ENCODE data around the gene PCDHB10. TPM values are rescaled to one million over a fixed set of nuclear protein-coding genes. Genes with fewer than 3 reads are reported as not detected.

The PCDHB10 gene
- total and polyA plus RNA-seq, 4 donors, result 0.07 to 0.17 (median 0.10) TPM

- H3K36me3 ChIP-seq (ENCODE audit: control insufficient read depth in 4 of 4, insufficient read depth in 3 of 4, low read depth in 1 of 4, low read length in 3 of 4), result no peaks in the 10 kb centered on the region
- no peak overlapping the region for H3K9ac ChIP-seq (ENCODE audit: low read depth in 1 of 2, low read length in 2 of 2)
- WGBS, result 33% methylated on average over 3 of the region's 3 CpGs
- H3K27ac ChIP-seq (ENCODE audit: low read depth in 1 of 2, low read length in 2 of 2), result no peak overlapping the region
- H3K27me3 ChIP-seq (ENCODE audit: control insufficient read depth in 4 of 4, insufficient read depth in 4 of 4, low read length in 3 of 4), result no peaks in the 10 kb centered on the region
- peaks cover 21 to 49% (median 30%) of the 10 kb centered on the region in 4 donors for H3K9me3 ChIP-seq (ENCODE audit: control insufficient read depth in 4 of 4, low read length in 3 of 4)
- no peak for TF ChIP-seq FOXA1 (IDR thresholded peaks at IDR 0.05)
- no peak for TF ChIP-seq JUND (IDR thresholded peaks at IDR 0.05)
- TF ChIP-seq, protein P1, sequence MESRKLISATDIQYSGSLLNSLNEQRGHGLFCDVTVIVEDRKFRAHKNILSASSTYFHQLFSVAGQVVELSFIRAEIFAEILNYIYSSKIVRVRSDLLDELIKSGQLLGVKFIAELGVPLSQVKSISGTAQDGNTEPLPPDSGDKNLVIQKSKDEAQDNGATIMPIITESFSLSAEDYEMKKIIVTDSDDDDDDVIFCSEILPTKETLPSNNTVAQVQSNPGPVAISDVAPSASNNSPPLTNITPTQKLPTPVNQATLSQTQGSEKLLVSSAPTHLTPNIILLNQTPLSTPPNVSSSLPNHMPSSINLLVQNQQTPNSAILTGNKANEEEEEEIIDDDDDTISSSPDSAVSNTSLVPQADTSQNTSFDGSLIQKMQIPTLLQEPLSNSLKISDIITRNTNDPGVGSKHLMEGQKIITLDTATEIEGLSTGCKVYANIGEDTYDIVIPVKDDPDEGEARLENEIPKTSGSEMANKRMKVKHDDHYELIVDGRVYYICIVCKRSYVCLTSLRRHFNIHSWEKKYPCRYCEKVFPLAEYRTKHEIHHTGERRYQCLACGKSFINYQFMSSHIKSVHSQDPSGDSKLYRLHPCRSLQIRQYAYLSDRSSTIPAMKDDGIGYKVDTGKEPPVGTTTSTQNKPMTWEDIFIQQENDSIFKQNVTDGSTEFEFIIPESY (IDR thresholded peaks at IDR 0.05), result no peak
- TF ChIP-seq, protein P2, sequence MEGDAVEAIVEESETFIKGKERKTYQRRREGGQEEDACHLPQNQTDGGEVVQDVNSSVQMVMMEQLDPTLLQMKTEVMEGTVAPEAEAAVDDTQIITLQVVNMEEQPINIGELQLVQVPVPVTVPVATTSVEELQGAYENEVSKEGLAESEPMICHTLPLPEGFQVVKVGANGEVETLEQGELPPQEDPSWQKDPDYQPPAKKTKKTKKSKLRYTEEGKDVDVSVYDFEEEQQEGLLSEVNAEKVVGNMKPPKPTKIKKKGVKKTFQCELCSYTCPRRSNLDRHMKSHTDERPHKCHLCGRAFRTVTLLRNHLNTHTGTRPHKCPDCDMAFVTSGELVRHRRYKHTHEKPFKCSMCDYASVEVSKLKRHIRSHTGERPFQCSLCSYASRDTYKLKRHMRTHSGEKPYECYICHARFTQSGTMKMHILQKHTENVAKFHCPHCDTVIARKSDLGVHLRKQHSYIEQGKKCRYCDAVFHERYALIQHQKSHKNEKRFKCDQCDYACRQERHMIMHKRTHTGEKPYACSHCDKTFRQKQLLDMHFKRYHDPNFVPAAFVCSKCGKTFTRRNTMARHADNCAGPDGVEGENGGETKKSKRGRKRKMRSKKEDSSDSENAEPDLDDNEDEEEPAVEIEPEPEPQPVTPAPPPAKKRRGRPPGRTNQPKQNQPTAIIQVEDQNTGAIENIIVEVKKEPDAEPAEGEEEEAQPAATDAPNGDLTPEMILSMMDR (IDR thresholded peaks at IDR 0.05; ENCODE audit: low read depth, low read length, missing input control), result no peak
- TF ChIP-seq, protein P3, sequence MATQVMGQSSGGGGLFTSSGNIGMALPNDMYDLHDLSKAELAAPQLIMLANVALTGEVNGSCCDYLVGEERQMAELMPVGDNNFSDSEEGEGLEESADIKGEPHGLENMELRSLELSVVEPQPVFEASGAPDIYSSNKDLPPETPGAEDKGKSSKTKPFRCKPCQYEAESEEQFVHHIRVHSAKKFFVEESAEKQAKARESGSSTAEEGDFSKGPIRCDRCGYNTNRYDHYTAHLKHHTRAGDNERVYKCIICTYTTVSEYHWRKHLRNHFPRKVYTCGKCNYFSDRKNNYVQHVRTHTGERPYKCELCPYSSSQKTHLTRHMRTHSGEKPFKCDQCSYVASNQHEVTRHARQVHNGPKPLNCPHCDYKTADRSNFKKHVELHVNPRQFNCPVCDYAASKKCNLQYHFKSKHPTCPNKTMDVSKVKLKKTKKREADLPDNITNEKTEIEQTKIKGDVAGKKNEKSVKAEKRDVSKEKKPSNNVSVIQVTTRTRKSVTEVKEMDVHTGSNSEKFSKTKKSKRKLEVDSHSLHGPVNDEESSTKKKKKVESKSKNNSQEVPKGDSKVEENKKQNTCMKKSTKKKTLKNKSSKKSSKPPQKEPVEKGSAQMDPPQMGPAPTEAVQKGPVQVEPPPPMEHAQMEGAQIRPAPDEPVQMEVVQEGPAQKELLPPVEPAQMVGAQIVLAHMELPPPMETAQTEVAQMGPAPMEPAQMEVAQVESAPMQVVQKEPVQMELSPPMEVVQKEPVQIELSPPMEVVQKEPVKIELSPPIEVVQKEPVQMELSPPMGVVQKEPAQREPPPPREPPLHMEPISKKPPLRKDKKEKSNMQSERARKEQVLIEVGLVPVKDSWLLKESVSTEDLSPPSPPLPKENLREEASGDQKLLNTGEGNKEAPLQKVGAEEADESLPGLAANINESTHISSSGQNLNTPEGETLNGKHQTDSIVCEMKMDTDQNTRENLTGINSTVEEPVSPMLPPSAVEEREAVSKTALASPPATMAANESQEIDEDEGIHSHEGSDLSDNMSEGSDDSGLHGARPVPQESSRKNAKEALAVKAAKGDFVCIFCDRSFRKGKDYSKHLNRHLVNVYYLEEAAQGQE (IDR thresholded peaks at IDR 0.05), result no peak
- TF ChIP-seq RAD21 (IDR thresholded peaks at IDR 0.05), result no peak
- no peak for TF ChIP-seq HNF4G (IDR thresholded peaks at IDR 0.05)
- TF ChIP-seq EGR1 (IDR thresholded peaks at IDR 0.05; ENCODE audit: low read depth in 2 of 2), result no peak
- no peak for TF ChIP-seq RXRA (IDR thresholded peaks at IDR 0.05)
- TF ChIP-seq YY1 (IDR thresholded peaks at IDR 0.05), result no peak
- no peak for TF ChIP-seq TAF1 (conservative IDR thresholded peaks at IDR 0.05)
- TF ChIP-seq, protein P4, sequence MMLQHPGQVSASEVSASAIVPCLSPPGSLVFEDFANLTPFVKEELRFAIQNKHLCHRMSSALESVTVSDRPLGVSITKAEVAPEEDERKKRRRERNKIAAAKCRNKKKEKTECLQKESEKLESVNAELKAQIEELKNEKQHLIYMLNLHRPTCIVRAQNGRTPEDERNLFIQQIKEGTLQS (IDR thresholded peaks at IDR 0.05), result no peak
- no peak for TF ChIP-seq GABPA (IDR thresholded peaks at IDR 0.05 in 1 of 2, conservative IDR thresholded peaks at IDR 0.05 in 1 of 2)
- TF ChIP-seq, protein P5, sequence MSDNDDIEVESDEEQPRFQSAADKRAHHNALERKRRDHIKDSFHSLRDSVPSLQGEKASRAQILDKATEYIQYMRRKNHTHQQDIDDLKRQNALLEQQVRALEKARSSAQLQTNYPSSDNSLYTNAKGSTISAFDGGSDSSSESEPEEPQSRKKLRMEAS (IDR thresholded peaks at IDR 0.05), result no peak
- no peak for TF ChIP-seq HNF4A (conservative IDR thresholded peaks at IDR 0.05)
- TF ChIP-seq SP1 (IDR thresholded peaks at IDR 0.05), result no peak
- H3K4me3 ChIP-seq (ENCODE audit: low read depth in 1 of 3, low read length in 3 of 3), result no peak overlapping the region
- no peak for DNase-seq (ENCODE audit: low spot score)
- H3K4me1 ChIP-seq (ENCODE audit: control insufficient read depth in 4 of 4, insufficient read depth in 4 of 4, low read length in 3 of 4), result no peaks in the 10 kb centered on the region
Measured at GRCh38 chr5:141196363-141196762, 4.2 kb downstream of the PCDHB10 start.
